Measurements from ENCODE around the gene PPP1R1A.

PPP1R1A gene

DNA sequence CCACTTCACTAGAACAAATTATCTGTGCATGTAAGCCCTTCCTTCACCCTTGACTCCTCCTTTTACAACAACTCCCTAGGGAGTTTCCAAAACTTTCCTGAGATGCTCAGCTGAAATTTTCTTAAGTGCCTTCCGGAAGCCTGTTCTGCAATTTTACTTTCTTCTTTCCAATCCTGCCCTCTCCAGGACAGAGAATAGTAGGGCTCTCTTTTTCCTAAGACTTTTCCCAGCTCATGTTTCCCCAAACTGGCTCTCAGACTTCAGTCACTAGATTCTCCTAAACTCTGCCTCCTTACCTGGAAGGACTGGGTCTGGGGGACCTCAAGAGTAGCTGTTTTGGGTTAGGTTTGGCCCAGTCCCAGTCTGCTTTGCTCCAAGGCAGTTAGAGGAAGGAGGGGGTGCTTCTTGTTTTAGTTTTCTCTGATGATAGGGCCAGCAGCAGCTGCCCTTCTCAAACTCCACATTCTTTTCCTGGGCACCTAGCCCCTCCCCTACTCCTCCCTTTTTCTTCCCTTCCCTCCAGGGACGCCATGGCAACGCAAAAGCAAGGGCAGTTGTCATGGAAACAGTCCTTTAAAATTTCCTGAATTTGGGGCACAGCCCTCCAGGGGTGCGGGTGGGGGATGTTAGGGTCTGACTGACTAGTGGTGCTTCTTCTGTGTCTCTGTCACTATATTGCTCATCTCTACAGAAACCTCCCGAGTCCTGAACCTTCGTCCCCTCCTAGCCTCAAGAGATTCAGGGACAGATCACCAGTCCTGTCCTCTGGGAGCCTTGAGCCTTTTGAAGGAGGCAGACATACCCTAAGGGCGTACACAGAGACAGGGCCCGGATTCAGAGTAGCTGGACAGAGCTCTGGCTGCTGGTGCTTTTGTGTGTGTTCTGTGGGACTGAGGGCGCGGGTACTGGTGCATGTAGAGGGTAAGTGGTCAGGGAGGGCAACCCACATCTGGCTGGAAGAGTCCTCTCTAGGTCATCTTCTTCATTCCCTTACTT, 17.0 kb downstream of the PPP1R1A start:
- DNase-seq (no peak), ATAC-seq (no peak)

DNA sequence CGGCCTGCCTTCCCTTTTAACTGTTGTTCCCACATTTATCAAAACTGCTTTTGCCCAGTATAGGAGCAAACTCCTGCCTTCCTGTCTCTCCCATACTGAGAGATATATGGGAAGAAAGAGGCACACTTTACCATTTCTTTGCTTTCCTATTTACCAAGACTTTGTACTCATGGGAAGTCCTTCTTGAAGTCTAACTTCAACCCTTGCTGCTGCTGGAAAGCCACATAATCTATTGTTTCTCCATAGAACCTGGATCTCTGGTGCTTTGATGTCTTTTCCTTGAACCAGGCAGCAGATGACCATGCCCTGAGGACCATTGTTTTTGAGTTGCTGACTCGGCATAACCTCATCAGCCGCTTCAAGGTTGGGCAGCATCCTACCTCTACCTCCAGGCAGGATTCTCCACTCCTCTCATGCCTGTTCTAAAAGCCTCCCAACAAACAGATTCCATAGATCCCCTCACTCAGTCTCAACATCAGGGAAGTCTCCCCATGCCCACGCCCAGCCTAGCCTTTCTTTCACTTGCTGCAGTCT, 18.4 kb downstream of the PPP1R1A start:
- no peak for ATAC-seq

DNA sequence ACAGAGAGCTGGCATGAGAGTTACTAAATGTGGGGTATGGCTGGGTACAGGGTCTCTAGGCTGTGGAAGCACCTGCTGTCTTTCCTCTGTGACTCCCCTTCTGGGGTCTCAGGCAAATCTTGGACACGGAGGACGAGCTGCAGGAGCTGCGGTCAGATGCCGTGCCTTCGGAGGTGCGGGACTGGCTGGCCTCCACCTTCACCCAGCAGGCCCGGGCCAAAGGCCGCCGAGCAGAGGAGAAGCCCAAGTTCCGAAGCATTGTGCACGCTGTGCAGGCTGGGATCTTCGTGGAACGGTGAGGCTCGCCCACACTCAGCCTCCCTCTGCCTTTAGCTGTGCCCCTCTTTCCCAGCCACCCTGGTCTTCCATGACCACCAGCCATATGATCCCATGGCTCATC, 19.4 kb downstream of the PPP1R1A start:
- no peak for DNase-seq
- ATAC-seq: no peak

More for the DNA sequence above, 18.4 kb downstream of the PPP1R1A start:
- no peak for DNase-seq

DNA sequence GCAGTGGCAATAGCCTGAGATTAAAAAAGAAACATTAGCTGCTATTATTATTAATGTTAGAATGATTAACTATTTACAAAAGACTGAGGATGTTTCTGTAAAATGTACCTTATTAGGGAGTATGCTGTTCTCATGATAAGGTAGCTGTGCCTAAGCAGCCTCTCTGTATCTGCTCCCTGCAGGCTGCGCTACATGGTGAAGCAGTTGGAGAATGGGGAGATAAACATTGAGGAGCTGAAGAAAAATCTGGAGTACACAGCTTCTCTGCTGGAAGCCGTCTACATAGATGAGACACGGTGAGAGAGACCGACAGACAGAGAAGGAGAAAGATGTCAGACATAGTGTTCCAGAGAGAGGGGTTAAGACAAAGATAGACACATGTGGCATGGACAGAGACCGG, 21.7 kb downstream of the PPP1R1A start:
- ATAC-seq (no peak), DNase-seq (no peak)

DNA sequence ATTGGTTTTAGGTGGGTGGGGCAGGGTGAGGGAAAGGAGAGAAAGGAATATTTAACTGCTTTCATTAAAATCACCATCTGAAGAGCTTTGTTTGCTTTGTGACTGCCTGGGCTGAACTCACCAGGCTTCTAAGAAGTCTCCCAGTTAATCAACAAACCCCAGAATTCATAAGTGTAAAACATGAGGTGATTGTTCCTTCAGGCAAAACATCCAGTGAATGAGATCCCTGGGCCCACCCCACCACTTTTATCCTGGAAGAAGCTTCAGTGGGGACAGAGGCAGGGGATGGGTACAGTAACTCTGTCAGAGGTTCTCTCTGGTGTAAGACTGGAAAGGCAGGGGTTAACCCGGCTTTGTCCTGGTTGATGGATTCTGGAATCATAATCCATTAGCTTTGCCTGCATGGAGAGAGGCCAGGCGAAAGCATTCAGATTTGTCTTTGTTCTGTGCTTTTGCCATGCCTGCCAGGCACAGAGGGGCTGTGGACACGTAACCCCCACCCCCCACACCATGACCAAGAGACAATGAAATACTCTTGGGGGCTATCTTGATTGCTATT, 22.4 kb downstream of the PPP1R1A start:
- ATAC-seq (no peak), DNase-seq (no peak)

DNA sequence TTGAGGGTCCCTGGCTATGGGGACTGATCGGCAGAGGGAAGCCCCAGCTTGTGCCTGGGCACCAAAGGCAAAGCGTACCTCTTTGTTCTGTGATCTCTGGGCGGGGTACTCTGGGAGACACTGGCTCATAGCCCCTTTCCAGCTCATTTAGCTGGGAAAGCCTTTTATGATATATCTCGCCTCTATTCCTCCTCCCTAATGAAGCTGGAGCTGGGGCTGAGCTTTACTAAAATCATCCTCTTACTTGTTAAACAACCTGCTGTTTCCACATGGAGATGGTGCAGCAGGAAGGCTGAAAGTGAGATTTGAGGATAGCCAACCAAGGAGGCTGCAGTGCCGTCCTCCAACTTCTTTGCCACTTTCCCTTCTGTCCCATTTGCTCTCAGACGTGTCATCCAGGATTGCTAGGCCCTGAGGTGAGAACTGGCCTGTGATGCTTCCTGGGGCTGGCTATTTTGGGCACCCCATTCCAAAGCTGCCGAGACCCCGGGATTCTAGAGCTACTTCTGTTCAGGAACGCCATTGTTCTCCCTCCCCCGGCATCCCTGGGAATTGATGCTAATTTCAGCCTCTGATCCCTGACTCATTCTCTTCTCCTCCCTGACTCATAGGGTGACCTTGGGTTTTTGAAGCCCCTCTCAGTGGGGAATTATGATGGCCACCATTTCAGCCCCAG, 23.0 kb downstream of the PPP1R1A start:
- ATAC-seq: no peak
- DNase-seq: no peak

DNA sequence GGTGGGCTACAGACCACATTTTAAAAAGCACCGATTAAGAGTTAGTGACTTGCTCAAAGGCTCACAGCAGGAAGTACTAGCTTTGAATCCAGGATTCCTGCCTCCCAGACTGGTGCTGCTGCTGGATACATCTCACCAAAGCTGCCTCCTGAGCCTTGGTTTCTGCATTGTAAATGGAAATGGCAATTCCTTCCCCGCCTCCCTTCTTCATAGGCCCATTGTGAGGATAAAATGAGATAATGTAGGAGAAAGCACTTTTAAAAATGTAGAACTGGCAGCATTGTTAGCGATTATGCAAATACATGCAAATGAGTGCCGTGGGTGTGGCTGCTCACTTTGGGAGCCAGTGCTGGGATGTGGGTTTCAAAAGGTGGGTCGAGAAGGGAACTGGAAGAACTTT, 23.7 kb downstream of the PPP1R1A start:
- DNase-seq: no peak
- ATAC-seq: no peak

DNA sequence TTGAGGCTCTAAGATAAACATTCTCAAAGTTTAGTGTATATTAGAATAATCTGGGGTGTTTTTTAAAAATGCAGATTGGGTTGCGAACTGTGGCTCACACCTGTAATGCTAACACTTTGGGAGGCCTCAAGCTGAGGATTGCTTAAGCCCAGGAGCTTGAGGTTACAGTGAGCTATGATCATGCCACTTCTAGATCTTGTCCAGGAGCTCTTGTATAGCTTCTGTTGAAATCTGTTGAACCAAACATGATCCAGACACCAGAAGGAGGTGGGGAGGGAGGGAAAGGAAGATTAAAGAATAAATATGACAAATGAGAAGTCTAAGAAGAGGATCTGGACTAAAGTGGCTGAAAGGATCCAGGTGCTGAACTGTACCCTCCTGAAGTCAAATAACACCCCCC, 24.7 kb downstream of the PPP1R1A start:
- DNase-seq (no peak), ATAC-seq (no peak)

DNA sequence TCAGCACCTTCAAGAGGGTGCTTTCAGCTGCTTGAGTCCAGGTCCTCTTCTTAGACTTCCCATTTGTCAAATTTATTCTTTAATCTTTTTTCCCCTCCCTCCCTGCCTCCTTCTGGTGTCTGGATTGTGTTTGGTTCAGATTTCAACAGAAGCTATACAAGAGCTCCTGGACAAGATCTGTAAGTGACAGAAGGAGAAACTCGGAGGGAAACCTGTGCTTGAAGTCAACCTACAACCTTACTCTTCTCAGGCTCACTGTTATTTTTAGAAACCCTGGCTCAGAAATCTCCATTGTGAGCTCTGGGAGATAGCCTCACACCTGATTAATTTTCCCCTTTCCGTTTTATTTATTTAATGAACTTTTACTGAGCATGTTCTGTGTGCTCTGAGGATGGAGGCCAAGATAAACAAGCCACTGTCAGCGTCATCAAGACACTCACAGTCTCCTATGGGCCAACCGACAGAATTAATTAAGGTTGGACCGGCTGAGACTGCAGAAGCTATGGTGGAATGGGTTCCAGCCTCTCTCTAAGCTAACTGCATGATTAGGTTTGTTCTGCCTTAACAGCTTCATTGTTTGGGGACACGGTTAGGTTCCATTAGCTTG, 25.6 kb downstream of the PPP1R1A start:
- ATAC-seq: no peak
- no peak for DNase-seq

DNA sequence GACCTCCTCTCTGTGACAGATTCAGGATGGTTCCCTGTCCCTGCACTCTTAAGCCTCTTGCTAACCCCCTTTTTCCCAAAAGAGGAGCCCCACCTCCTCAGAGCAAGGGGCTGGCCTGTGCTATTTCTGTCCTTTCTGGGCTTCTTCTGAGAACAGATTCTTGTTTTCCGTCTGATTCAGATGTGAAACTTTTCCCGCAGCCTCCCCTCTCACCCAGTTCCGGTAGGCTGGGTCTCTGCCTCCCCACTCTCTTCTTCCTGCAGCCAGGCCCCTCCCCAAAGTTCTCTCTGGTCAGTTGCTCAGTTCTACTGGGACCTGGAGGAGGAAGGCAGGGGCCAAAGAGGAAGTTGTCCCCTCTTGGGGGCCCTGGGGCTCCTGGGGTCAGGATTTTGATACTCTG, 27.3 kb downstream of the PPP1R1A start:
- ATAC-seq (peak; percentile 26), DNase-seq (peak; percentile 28)

DNA sequence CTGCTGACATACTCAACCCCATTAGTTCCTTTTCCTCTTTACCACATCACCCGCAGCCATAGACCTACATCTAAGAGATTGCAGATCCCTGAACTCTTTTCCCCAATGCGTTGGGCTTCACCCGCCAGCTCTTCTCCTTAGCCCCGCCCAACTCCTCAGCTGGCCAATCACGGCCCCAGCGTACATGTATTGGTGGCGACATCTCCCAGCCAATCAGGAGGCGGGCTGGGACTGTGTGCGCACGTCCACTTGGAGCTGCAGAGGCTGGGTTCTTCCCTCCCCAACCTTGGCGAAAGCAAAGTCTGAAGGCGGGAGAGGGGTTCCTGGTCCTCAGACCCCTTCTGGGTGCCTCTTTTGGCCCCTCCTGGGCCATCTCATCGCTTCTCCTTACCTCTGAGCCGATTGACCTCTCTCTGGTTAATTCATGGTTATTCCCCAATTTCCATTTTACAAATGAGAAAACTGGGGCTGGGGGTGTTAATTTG, 28.0 kb downstream of the PPP1R1A start:
- peak; percentile 99 for ATAC-seq
- peak; percentile 86 for DNase-seq

DNA sequence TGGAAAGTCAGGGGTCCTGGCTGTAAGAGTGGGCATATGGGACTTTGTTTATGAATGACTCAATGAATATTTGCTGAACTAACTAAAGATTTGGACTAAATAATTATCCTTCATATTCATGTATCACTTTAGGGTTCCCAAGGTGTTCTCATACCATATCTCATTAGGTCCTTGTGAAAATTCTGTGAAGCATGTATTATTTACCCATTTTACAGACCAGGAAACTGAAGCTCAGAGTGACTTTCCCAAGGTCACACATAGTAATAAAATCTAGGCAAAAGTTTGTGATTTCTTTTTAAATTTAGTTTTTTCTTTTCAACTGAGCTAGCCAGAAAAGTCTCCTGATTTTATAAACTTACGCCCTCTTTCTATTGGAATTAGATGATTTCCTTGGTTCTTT, 29.7 kb downstream of the PPP1R1A start:
- no peak for DNase-seq
- no peak for ATAC-seq

DNA sequence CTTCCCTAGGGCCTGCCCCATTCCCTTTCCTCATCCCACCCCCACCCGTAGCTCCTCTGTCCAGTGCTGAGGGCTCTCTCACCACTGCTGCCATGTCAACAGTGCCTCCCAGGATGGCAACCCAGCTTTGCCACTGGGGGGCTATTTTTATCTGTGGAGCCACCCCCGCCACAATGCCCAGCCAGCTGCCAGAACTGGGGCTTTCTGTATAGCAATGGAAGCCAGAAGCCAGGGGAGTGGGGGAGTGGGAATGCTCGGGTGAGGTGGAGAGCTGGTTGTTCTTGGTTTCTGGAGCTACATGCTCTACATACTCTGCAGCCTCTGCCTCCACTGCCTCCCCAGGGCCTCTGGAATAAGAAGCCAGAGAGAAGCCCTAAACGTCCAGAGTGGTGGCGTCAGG, 30.1 kb downstream of the PPP1R1A start:
- ATAC-seq: no peak

DNA sequence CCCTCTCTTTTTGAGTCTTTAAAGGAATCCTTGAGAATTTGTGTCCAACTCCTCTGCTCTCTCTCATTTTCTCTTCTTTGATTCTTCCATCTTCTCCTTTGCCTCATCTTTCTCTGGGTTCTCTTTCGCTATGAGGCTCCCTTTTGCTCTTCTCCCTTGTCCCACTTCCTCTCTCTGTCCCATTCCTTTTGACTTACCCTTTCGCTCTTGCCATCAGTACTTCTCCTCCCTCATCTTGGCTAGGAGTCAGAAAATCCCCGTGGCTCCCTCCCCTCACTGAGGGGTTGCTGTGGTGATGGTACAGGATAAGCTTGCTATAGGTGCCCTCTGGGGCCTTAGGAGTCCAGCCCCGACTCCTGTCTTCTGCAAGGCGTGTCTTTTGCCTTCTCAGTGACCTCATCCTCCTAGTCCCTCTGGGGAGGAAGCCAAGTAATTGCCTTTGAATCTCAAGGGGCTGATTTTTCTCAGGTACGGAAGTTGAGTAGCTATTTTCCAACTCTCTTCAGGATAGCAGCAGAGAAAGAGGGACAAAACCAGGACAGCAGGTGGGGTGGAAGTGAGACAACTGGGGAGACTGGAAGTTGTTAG, 32.7 kb downstream of the PPP1R1A start:
- ATAC-seq: no peak

More for the DNA sequence above, 30.1 kb downstream of the PPP1R1A start:
- no peak for DNase-seq

DNA sequence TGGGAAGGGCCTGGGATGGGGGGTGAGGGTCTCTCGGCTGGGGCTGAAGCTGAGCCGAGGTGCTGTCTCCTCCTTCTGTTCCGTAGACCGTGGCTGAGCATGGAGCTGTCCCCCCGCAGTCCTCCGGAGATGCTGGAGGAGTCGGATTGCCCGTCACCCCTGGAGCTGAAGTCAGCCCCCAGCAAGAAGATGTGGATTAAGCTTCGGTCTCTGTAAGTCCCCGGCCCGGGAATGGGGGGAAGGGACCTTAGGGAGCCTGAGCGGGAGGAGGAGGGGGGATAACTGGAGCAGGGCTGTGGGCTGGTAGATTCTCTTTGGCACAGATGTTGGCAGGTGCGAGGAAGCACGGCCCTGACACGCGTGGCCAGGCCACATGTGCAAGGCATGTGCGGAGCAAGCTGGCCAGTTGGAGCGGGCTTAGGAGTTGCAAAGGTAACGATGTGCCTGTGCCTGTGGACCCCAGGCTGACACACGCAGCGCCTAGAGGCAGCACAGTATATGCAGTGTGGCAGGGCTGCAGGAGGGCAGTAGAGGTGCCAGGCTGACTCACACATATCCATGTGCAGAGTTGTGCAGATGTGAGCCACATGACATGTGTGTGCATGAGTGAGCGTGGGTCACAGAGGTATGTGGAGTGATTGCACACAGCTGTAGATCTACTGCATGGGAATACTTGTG, 38.5 kb downstream of the PPP1R1A start:
- DNase-seq (peak; percentile 41), ATAC-seq (peak; percentile 94)

More for the DNA sequence above, 32.7 kb downstream of the PPP1R1A start:
- DNase-seq: no peak

DNA sequence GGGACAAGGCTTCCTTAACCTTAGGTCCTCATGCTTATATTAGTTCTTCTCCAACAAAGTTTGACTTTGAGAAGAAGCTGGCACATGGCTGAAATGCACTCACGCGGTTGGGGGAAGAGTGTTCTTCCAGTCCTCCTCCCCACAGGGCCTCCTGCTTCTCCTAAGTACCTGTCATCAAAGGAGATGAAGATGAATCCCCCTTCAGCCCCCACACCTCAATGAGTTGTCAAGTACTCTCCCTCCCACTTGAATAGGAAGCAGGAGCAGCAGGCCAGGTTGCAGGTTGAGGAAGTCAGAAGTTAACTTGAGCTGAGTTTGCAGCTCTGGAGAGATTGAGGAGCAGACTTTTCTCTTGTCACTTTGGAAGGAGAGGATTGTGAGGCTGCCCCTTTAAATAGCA, 41.9 kb downstream of the PPP1R1A start:
- DNase-seq (no peak), ATAC-seq (no peak)

DNA sequence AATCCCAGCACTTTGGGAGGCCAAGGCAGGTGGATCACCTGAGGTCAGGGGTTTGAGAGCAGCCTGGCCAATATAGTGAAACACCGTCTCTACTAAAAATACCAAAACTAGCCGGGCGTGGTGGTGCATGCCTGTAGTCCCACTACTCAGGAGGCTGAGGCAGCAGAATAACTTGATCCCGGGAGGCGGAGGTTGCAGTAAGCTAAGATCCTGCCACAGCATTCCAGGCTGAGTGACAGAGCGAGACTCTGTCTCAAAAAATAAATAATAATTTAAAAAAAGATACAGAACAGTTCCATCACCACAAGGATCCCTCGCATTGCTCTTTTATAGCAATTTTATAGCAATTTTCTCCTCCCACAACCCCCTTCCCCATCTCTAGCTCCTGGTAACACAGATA, 43.7 kb downstream of the PPP1R1A start:
- DNase-seq (no peak), ATAC-seq (no peak)

DNA sequence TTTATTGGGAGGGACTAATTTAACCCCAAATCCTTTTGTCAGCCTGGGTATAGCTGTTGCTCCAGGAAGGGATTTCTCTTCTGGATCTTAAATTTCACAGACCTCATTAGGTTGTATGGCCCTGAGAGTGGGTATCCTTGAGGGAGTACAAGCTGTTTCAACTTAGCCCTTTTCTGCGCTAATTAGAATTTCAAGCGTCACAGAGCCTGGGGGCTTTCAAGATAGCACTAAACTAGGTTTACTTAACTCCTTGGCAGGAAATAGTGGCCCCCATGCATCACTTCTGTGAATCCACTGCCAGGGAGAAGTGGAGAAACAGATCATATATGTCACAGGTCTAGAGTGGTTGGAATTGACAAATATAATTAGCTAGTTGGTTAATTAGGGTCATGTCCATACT, 44.9 kb downstream of the PPP1R1A start:
- DNase-seq (no peak), ATAC-seq (no peak)

DNA sequence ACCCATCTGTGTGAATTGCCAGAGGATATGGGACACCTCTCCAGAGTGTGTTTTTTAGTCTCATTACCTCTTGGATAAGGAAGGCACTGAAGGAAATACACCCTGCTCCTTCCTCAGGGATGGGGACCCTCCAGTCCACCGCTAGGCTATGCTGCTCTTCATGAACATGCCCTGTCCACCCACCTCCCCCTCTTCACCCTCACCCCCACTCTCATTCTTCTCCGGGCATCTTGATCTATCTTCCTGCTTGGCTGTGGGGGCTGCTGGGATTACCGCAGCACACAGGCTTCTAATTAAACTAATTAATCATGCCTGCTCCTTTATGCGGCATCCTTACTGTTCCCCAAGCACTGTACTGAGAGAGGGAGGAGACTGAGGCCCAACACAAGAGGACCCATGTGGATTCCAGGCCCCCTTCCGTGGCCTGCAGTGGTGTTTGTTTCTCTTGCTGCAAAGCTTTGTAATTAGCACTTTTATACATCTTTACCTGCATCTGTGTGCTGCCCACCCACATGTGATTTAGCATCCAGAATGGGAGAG, 46.6 kb downstream of the PPP1R1A start:
- ATAC-seq (no peak), DNase-seq (no peak)

DNA sequence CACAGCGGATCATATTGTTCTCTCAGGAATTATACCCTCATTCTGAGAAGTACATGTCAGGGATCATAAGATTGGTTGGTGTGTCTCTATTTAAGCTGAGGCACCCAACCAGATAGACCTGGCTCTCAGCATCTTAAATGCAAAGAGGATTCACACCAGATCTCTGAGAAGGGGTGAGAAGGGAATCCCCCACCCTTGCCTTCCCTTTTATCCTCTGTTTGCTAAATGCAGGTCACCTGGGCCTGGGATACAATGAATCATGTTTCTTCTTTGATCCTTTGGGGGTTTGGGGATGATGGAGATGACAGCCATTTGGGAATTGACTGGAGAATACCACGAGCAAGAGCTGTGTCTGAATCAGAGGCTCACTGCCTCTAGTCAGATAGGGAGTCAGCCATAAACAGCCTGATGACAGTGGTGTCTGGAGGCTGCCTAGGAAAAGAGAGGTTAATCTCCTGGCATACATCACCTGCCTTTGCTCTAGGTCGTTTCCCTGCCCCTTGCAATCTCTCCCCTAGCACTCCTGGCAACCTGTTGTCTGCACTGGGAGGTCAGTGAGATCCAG, 50.2 kb downstream of the PPP1R1A start:
- ATAC-seq (no peak), DNase-seq (no peak)

DNA sequence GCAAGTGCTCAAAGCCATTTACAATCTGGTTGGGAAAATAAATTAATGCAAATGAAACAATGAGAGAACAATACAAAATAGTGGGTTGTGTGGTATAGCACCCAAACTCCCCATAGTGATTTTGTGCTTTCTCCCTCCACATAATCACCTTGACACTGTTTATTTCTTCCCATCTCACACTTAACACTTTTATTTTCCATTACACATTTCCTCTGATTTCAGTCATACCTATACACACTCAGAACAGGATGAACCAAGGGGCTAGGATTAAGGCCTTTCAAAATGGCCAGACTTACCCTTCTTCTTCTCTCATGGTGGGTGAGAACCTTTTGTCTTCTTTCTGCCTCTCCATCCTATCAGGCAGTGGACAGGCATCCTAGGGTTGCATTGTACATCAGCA, 53.0 kb downstream of the PPP1R1A start:
- ATAC-seq: peak; percentile 82
- no peak for DNase-seq

All from stimulated activated naive CD8-positive, alpha-beta T cell treated with anti-CD3 and anti-CD28 coated beads, Interleukin-15, Interleukin-2, amounts not matched to agents 100 U/mL and 50 U/mL, for 24 hours (primary cell).